Right renal pelvis (tissue), 4 donors: ENCODE data around the gene CATSPERB. TPM values are rescaled to one million over a fixed set of nuclear protein-coding genes. Genes with fewer than 3 reads are reported as not detected.
"Not testable (repeated sequence)": the region's sequence is repeated elsewhere in the genome, so short reads cannot be mapped to it uniquely, and the experiment has no call there.

ENCODE experiments used
- DNase-seq, 4 donors: peaks; one replicate each; pipeline ENCODE4 v3.0.0-alpha.2; 2013; ENCODE audit warnings: low read depth in 4 of 4, low spot score in 3 of 4, missing footprints in 1 of 4
- polyA plus RNA-seq, 4 donors: library from polyadenylated mRNA; unstranded; fragments of 120-200 nt; gene quantifications; one replicate each; pipeline ENCODE4 v1.2.1, GENCODE V29; 2013; ENCODE audit not compliant: insufficient read length in 4 of 4

The CATSPERB gene
- polyA plus RNA-seq, 4 donors: 0.36 to 0.87 (median 0.62) TPM

- no peak for DNase-seq
Measured at GRCh38 chr14:91732859-91733477, 1.1 kb upstream of the CATSPERB start.

GRCh38 chr14:91732439-91732838 is 553 bp upstream of the CATSPERB start:
- no peak for DNase-seq

- DNase-seq: no peak
Measured at GRCh38 chr14:91731018-91731417, 868 bp downstream of the CATSPERB start.

GRCh38 chr14:91729756-91730155 is 2.1 kb downstream of the CATSPERB start:
- DNase-seq: no peak

- no peak for DNase-seq
Measured at GRCh38 chr14:91728616-91729183, 3.2 kb downstream of the CATSPERB start.

GRCh38 chr14:91727121-91727520 is 4.8 kb downstream of the CATSPERB start:
- no peak for DNase-seq

- DNase-seq: no peak
Measured at GRCh38 chr14:91723501-91723900, 8.4 kb downstream of the CATSPERB start.

- no peak for DNase-seq
Measured at GRCh38 chr14:91722386-91722785, 9.5 kb downstream of the CATSPERB start.

- DNase-seq: no peak
Measured at GRCh38 chr14:91719839-91720238, 12.0 kb downstream of the CATSPERB start.

- DNase-seq: no peak
Measured at GRCh38 chr14:91716999-91717398, 14.9 kb downstream of the CATSPERB start.

- no peak for DNase-seq
Measured at GRCh38 chr14:91714805-91715204, 17.1 kb downstream of the CATSPERB start.

GRCh38 chr14:91708795-91709194 is 23.1 kb downstream of the CATSPERB start:
- no peak for DNase-seq

- no peak for DNase-seq
Measured at GRCh38 chr14:91706996-91707395, 24.9 kb downstream of the CATSPERB start.

GRCh38 chr14:91694643-91695042 is 37.2 kb downstream of the CATSPERB start:
- DNase-seq: no peak

- no peak for DNase-seq
Measured at GRCh38 chr14:91693346-91693745, 38.5 kb downstream of the CATSPERB start.

- DNase-seq: no peak
Measured at GRCh38 chr14:91692075-91692474, 39.8 kb downstream of the CATSPERB start.

- DNase-seq: no peak
Measured at GRCh38 chr14:91689608-91690007, 42.3 kb downstream of the CATSPERB start.

GRCh38 chr14:91687436-91687835 is 44.5 kb downstream of the CATSPERB start:
- DNase-seq: not testable (repeated sequence)

GRCh38 chr14:91685600-91685999 is 46.3 kb downstream of the CATSPERB start:
- DNase-seq: no peak

GRCh38 chr14:91681893-91682563 is 49.9 kb downstream of the CATSPERB start:
- DNase-seq: no peak

- no peak for DNase-seq
Measured at GRCh38 chr14:91681118-91681517, 50.8 kb downstream of the CATSPERB start.

GRCh38 chr14:91679273-91679672 is 52.6 kb downstream of the CATSPERB start:
- no peak for DNase-seq
